Gastrocnemius medialis (tissue), 4 donors: ENCODE data around the gene COL6A2. TPM values are rescaled to one million over a fixed set of nuclear protein-coding genes. Genes with fewer than 3 reads are reported as not detected.

Source experiments
- ATAC-seq, 2 donors: fragments of 150-250 bp; one replicate each; pipeline ENCODE4 v1.9.1; 2016
- DNase-seq, 2 donors: peaks; one replicate each; pipeline ENCODE4 v3.0.0-alpha.2; 2019
- H3K27ac ChIP-seq, 4 donors: fragments of 200-600 bp; sonication (generic); 1 replicate in 1 of 4; 2 replicates in 3 of 4; pipeline ENCODE4 v1.5.1; 2016 to 2018; ENCODE audit warnings: mild to moderate bottlenecking in 2 of 4, moderate library complexity in 1 of 4
- H3K27me3 ChIP-seq, 3 donors: fragments of 200-600 bp; sonication (generic) in 2 of 3; 1 replicate in 1 of 3; 2 replicates in 2 of 3; pipeline versions ENCODE4 v1.5.1 to v1.6.0; 2016 to 2019; ENCODE audit warnings: mild to moderate bottlenecking in 1 of 3, moderate library complexity in 1 of 3
- H3K36me3 ChIP-seq, 2 donors: fragments of 200-600 bp; sonication (generic) in 1 of 2; one replicate each; pipeline ENCODE4 v1.5.1; 2017 to 2018
- H3K4me1 ChIP-seq, 2 donors: fragments of 200-600 bp; sonication (generic) in 1 of 2; one replicate each; pipeline ENCODE4 v1.5.1; 2016 to 2017; ENCODE audit warnings: mild to moderate bottlenecking in 2 of 2
- H3K4me3 ChIP-seq, 4 donors: fragments of 200-600 bp; sonication (generic) in 3 of 4; 1 replicate in 1 of 4; 2 replicates in 3 of 4; pipeline ENCODE4 v1.5.1; 2016 to 2019; ENCODE audit warnings: mild to moderate bottlenecking in 2 of 4
- H3K9me3 ChIP-seq, 3 donors: fragments of 200-600 bp; sonication (generic) in 2 of 3; 1 replicate in 1 of 3; 2 replicates in 2 of 3; pipeline ENCODE4 v1.5.1; 2016 to 2019
- POLR2A ChIP-seq, 2 donors: fragments of 450-650 bp; IDR thresholded peaks; one replicate each; pipeline ENCODE4 v1.6.1; 2017; ENCODE audit warnings: antibody characterized with exemption in 2 of 2, mild to moderate bottlenecking in 2 of 2, moderate library complexity in 2 of 2
- in situ Hi-C, 4 donors: fragments of 200-750 bp; cut with MboI; loops; one replicate each; pipeline versions ENCODE4 v1.15.0 to v1.8.0; 2017; ENCODE audit warnings: low sequenced_read_pairs in 4 of 4
- intact Hi-C: fragments of 100-400 bp; cut with DNase I; formaldehyde crosslinking; loops from one replicate; pipeline ENCODE4 v1.15.1; 2023; ENCODE audit warnings: low total_unique reads
- total RNA-seq, 4 donors: library from RNA; depleted of rRNA; stranded (reverse); fragments of >200 nt; gene quantifications; one replicate each; pipeline versions ENCODE4 v1.1.0 to v1.2.3, GENCODE V29; 2016
- TF ChIP-seq, protein P1 (sequence below), 5 experiments: fragments of 450-650 bp in 3 of 5; fragments of 200-600 bp in 2 of 5; sonication (generic) in 2 of 5; IDR thresholded peaks in 4 of 5; conservative IDR thresholded peaks in 1 of 5; 1 replicate in 4 of 5; 2 replicates in 1 of 5; pipeline ENCODE4 v1.5.1; 2016 to 2019; ENCODE audit warnings: antibody characterized with exemption in 5 of 5, mild to moderate bottlenecking in 3 of 5, moderate library complexity in 3 of 5

COL6A2 gene
- total RNA-seq, 4 donors from 2014 or later: 44.0 to 141 (median 88.4) TPM

DNA sequence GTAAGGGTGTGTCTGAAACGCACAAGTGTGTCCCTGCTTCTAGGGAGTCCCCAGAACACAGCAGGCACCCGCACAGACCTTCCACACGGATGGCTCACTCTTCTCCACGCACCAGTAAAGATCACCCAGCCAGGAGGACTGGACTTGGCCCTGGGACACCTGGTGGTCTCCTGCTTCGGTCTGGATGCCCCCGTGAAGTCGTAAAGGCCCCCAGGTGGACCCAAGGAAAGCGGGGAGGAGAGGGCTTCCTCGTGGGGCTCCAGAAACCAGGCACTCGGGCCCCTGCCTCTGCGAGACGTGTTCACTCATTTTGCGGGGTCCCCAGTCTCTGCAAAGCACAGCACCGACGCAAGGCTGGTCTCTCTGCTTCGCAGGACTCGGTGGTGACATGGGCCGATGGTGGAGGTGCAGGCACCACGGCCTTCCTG lies 20.2 kb upstream of the COL6A2 start:
- DNase-seq: peak in 1 of 2 donors; percentile 6
- intact Hi-C loops: no loop called here

DNA sequence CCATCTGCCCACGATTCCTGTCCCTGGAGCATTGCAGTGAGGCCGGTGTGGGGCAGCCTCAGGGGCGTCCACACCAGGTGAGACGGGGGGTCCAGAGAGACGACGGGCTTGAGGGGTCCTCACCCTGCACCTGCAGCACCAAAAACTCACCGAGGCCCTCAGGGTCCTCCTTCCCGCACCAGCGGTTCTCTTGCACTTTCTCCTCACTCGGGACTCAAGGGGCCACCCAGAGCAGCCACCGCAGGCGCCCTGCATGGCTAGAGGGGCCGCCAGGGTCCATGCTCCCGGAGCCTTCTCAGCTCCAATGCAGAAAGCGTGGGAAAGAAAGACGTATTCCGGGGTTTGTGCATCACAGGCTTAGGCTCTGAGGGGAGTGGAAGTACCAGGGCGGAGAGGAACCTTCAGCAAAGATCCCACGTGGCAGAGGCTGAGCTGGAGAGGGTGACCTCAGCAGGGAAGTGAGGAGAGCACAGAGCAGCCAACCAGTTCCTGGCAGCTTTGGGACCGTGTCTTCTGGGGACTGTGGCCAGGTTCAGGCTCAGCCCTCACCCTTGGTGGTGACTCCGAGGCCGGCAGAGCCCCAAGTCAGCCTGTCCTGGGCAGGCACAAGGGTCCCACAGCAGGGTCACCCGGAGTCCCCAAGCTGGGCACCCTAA lies 19.5 kb upstream of the COL6A2 start:
- intact Hi-C loops: no loop called here
- no peaks in the 10 kb centered on the region for H3K4me1 ChIP-seq
- peaks cover 11 to 36% (median 26%) of the 10 kb centered on the region in 3 donors for H3K27me3 ChIP-seq
- H3K36me3 ChIP-seq: no peaks in the 10 kb centered on the region
- no peak overlapping the region for H3K4me3 ChIP-seq
- TF ChIP-seq POLR2A (IDR thresholded peaks at IDR 0.05): no peak
- TF ChIP-seq, protein P1, sequence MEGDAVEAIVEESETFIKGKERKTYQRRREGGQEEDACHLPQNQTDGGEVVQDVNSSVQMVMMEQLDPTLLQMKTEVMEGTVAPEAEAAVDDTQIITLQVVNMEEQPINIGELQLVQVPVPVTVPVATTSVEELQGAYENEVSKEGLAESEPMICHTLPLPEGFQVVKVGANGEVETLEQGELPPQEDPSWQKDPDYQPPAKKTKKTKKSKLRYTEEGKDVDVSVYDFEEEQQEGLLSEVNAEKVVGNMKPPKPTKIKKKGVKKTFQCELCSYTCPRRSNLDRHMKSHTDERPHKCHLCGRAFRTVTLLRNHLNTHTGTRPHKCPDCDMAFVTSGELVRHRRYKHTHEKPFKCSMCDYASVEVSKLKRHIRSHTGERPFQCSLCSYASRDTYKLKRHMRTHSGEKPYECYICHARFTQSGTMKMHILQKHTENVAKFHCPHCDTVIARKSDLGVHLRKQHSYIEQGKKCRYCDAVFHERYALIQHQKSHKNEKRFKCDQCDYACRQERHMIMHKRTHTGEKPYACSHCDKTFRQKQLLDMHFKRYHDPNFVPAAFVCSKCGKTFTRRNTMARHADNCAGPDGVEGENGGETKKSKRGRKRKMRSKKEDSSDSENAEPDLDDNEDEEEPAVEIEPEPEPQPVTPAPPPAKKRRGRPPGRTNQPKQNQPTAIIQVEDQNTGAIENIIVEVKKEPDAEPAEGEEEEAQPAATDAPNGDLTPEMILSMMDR (IDR thresholded peaks at IDR 0.05 in 4 of 5, conservative IDR thresholded peaks at IDR 0.05 in 1 of 5): no peak
- DNase-seq (peak in 1 of 2 donors; percentile 23), ATAC-seq (peak in 1 of 2 donors; percentile 30)
- H3K27ac ChIP-seq: no peak overlapping the region
- in situ Hi-C loops: no loop called here
- no peaks in the 10 kb centered on the region for H3K9me3 ChIP-seq

More for the DNA sequence above, 20.2 kb upstream of the COL6A2 start:
- in situ Hi-C loops: no loop called here
- no peaks in the 10 kb centered on the region for H3K9me3 ChIP-seq
- ATAC-seq: no peak
- H3K4me3 ChIP-seq: no peak overlapping the region
- no peaks in the 10 kb centered on the region for H3K36me3 ChIP-seq
- H3K27ac ChIP-seq: no peak overlapping the region
- peaks cover 11 to 28% (median 18%) of the 10 kb centered on the region in 3 donors for H3K27me3 ChIP-seq
- no peaks in the 10 kb centered on the region for H3K4me1 ChIP-seq
- TF ChIP-seq POLR2A (IDR thresholded peaks at IDR 0.05): no peak
- TF ChIP-seq, protein P1 (IDR thresholded peaks at IDR 0.05 in 4 of 5, conservative IDR thresholded peaks at IDR 0.05 in 1 of 5): no peak

DNA sequence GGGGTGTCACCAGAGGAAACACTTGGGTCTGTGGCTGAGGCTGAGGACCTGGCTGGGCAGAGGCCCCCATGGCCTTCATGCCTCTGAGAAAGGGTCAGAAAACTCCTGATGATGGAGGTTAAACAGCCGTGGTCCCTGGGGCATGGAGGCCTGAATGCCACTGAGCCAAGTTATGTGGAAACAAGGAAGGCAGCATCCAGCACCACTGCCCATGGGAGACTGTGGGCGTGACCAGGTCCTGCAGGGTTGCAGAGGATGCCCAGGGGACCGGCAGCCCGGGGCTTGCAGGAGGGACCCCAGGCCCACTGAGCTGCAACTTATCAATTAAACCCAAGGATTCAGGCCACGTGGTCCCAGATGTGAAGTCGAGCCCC lies 18.9 kb upstream of the COL6A2 start:
- Histone ChIP-seq H3K27me3 (peaks cover 15 to 41% (median 31%) of the 10 kb centered on the region in 3 donors), H3K36me3 (no peaks in the 10 kb centered on the region), H3K4me3 (no peak overlapping the region), H3K9me3 (no peaks in the 10 kb centered on the region), H3K4me1 (no peaks in the 10 kb centered on the region), H3K27ac (no peak overlapping the region)
- ATAC-seq (peak in 1 of 2 donors; percentile 39), DNase-seq (peak in 1 of 2 donors; percentile 17)
- intact Hi-C loops (no loop called here), in situ Hi-C loops (no loop called here)
- no peak for TF ChIP-seq POLR2A (IDR thresholded peaks at IDR 0.05)
- TF ChIP-seq, protein P1 (IDR thresholded peaks at IDR 0.05 in 4 of 5, conservative IDR thresholded peaks at IDR 0.05 in 1 of 5): no peak

DNA sequence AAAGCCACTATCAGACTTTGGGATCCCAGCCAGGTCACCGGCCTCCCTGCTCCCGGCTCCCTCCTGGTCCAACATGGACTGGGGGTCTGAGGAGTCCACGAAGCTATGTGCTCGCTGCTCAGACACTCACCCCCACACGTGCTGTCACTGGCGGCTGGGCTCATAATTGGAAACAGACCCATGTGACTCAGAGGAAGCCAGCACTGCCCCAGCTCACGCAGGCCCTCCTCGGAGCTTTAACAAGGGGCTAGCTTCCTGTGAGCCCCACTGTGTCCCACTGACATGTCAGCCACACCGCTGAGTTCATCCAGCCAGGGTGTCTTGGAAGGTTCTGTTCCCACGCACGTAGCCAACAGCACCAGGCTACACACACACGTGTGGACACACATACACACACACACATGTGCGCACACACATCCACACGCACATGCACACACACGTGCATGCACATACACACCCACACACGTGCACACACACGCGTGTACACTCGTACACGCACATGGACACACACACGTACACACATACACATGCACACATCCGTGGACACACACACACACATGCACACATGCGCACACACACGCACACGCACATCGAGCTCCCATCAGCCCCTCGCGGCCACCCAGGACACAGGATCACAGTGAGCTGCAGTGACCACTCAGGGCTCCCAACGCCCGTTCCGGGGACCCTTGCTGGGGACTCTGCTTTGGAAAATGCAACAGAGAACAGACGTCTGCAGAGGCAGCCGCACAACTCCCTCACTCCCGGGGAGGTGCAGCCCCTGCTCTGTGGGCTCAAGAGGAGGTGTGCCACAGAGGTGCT lies 18.4 kb upstream of the COL6A2 start:
- Histone ChIP-seq H3K9me3 (no peaks in the 10 kb centered on the region), H3K4me1 (no peaks in the 10 kb centered on the region), H3K27ac (no peak overlapping the region), H3K27me3 (peaks cover 20 to 47% (median 32%) of the 10 kb centered on the region in 3 donors), H3K4me3 (no peak overlapping the region), H3K36me3 (no peaks in the 10 kb centered on the region)
- TF ChIP-seq, protein P1 (IDR thresholded peaks at IDR 0.05 in 4 of 5, conservative IDR thresholded peaks at IDR 0.05 in 1 of 5): no peak
- TF ChIP-seq POLR2A (IDR thresholded peaks at IDR 0.05): no peak
- ATAC-seq (no peak), DNase-seq (no peak)
- in situ Hi-C loops: no loop called here
- intact Hi-C loops: no loop called here
